Panc1 (cell line): Measurements from ENCODE around the gene COL23A1. TPM values are rescaled to one million over a fixed set of nuclear protein-coding genes. Genes with fewer than 3 reads are reported as not detected.

Experiments used
- ATAC-seq: fragments of 200-7000 bp; cut with Tn5 transposase; 2 replicates; pipeline ENCODE4 v1.9.1; 2020; ENCODE audit warnings: mild to moderate bottlenecking, moderate library complexity
- BruUV-seq: library from RNA; stranded (reverse); fragments of 400-500 nt; replicated peaks from 2 replicates; lab custom pipeline; 2021; lab: Mats Ljungman, UMichigan
- CTCF ChIA-PET: fragments of 300-600 bp; sonication (Branson Sonifier 250); formaldehyde crosslinking; loops from one replicate; lab custom pipeline; 2022; ENCODE audit warnings: antibody characterized with exemption; lab: Charles Lee
- POLR2A ChIA-PET: fragments of 300-600 bp; sonication (Branson Sonifier 250); formaldehyde crosslinking; loops from one replicate; lab custom pipeline; 2022; ENCODE audit warnings: antibody characterized with exemption; lab: Charles Lee
- DNase-seq: peaks from one replicate; pipeline ENCODE4 v3.0.0-alpha.2; 2010; ENCODE audit warnings: low read depth, low spot score
- H3K27ac ChIP-seq: 2 replicates; pipeline ENCODE4 v1.5.1; 2011; ENCODE audit warnings: mild to moderate bottlenecking, low read length, inconsistent platforms
- H3K27me3 ChIP-seq: fragments of 200-500 bp; sonication (Bioruptor generic); 2 replicates; pipeline ENCODE4 v1.6.0; 2014; ENCODE audit warnings: low read length, inconsistent platforms; ENCODE audit not compliant: control insufficient read depth, insufficient read depth
- H3K36me3 ChIP-seq: fragments of 200-500 bp; sonication (Bioruptor generic); 2 replicates; pipeline ENCODE4 v1.5.1; 2014; ENCODE audit warnings: inconsistent platforms, mild to moderate bottlenecking, low read length, moderate library complexity; ENCODE audit not compliant: control insufficient read depth, insufficient read depth
- H3K4me1 ChIP-seq: 2 replicates; pipeline ENCODE4 v1.5.1; 2011; ENCODE audit warnings: inconsistent platforms, mild to moderate bottlenecking, low read length, moderate library complexity; ENCODE audit not compliant: control insufficient read depth, insufficient read depth
- H3K4me3 ChIP-seq, 2 experiments: 2 replicates each; pipeline ENCODE4 v1.5.1; 2011 to 2012; ENCODE audit warnings: low read depth in 2 of 2, low read length in 2 of 2, mild to moderate bottlenecking in 2 of 2, inconsistent platforms in 1 of 2, moderate library complexity in 1 of 2
- H3K9me3 ChIP-seq: fragments of 200-500 bp; sonication (Bioruptor generic); 2 replicates; pipeline ENCODE4 v1.5.1; 2014; ENCODE audit warnings: low read depth, mild to moderate bottlenecking, inconsistent platforms, low read length, moderate library complexity; ENCODE audit not compliant: control insufficient read depth, insufficient read depth
- POLR2AphosphoS5 ChIP-seq: IDR thresholded peaks from 2 replicates; pipeline ENCODE4 v1.6.1; 2012; ENCODE audit warnings: mild to moderate bottlenecking, low read depth, low read length, moderate library complexity
- SIN3A ChIP-seq: IDR thresholded peaks from 2 replicates; pipeline ENCODE4 v1.6.1; 2012; ENCODE audit warnings: low read depth, mild to moderate bottlenecking, low read length, moderate library complexity, borderline replicate concordance; ENCODE audit not compliant: insufficient read depth
- TCF7L2 ChIP-seq: IDR thresholded peaks from 2 replicates; pipeline ENCODE4 v1.6.1; 2011; ENCODE audit warnings: mild to moderate bottlenecking, low read depth, low read length, inconsistent platforms
- in situ Hi-C: cut with HindIII; loops from 2 replicates; pipeline ENCODE4 v1.10.0; 2016; ENCODE audit warnings: low sequenced_read_pairs, low pct_unique_long_range_greater_than_20kb
- intact Hi-C: fragments of 100-400 bp; cut with micrococcal nuclease; formaldehyde crosslinking; loops from one replicate; pipeline ENCODE4 v1.10.0; 2022; ENCODE audit not compliant: unreplicated experiment
- total RNA-seq: library from RNA; stranded (reverse); gene quantifications from one replicate; pipeline ENCODE4 v1.2.1, GENCODE V29; 2021; ENCODE audit not compliant: unreplicated experiment
- TF ChIP-seq, protein P1 (sequence below): fragments of 450-650 bp; IDR thresholded peaks from 2 replicates; pipeline ENCODE4 v1.5.1; 2017; ENCODE audit warnings: mild to moderate bottlenecking
- TF ChIP-seq, protein P2 (sequence below), 2 experiments: IDR thresholded peaks; 2 replicates each; pipeline ENCODE4 v1.6.1; 2011 to 2012; ENCODE audit warnings: low read depth in 2 of 2, control low read depth in 1 of 2, low read length in 1 of 2, mild to moderate bottlenecking in 1 of 2, moderate library complexity in 1 of 2; ENCODE audit not compliant: insufficient read depth in 1 of 2

COL23A1 gene
- total RNA-seq, 1 experiment from 2014 or later = 0.05 TPM

DNA sequence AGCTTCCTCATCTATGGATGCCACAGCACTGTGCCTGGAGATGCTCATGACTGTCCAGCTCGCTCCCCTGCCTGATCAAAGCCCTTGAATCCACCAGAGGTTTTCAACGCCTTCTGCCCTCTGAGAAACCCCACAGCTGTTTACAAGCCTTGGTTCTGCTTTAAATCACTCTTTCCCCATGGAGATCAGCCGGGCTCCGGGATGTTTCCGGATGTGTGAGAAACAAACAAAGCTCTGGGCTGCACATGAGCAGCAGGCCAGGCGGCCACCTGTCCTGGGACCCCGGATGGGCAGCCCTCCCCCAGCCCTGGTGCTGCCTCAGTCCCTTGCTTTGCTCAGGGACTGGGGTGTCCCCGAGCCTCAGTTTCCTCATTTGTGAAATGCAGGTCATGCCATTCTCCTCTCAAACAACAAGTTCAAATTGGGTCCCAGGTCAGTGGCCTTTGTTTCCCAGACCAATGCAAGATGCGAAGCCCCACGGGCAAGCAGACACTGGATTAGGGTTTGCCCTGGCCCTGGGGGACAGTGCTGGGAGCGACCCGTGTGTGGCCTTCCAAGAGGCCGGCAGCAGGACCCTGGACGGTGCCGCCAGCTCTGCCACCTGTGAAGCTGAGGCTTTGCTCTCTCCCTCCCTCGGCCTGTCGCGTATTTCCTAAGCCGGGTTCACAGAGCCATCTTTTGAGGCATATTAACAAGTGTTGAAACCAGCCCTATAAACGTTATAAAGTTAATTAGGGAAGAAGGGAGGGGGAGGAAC, 315.2 kb downstream of the COL23A1 start:
- H3K27ac ChIP-seq = no peak overlapping the region
- TF ChIP-seq, protein P1, sequence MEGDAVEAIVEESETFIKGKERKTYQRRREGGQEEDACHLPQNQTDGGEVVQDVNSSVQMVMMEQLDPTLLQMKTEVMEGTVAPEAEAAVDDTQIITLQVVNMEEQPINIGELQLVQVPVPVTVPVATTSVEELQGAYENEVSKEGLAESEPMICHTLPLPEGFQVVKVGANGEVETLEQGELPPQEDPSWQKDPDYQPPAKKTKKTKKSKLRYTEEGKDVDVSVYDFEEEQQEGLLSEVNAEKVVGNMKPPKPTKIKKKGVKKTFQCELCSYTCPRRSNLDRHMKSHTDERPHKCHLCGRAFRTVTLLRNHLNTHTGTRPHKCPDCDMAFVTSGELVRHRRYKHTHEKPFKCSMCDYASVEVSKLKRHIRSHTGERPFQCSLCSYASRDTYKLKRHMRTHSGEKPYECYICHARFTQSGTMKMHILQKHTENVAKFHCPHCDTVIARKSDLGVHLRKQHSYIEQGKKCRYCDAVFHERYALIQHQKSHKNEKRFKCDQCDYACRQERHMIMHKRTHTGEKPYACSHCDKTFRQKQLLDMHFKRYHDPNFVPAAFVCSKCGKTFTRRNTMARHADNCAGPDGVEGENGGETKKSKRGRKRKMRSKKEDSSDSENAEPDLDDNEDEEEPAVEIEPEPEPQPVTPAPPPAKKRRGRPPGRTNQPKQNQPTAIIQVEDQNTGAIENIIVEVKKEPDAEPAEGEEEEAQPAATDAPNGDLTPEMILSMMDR = no peak
- no peak for TF ChIP-seq SIN3A
- TF ChIP-seq, protein P2, sequence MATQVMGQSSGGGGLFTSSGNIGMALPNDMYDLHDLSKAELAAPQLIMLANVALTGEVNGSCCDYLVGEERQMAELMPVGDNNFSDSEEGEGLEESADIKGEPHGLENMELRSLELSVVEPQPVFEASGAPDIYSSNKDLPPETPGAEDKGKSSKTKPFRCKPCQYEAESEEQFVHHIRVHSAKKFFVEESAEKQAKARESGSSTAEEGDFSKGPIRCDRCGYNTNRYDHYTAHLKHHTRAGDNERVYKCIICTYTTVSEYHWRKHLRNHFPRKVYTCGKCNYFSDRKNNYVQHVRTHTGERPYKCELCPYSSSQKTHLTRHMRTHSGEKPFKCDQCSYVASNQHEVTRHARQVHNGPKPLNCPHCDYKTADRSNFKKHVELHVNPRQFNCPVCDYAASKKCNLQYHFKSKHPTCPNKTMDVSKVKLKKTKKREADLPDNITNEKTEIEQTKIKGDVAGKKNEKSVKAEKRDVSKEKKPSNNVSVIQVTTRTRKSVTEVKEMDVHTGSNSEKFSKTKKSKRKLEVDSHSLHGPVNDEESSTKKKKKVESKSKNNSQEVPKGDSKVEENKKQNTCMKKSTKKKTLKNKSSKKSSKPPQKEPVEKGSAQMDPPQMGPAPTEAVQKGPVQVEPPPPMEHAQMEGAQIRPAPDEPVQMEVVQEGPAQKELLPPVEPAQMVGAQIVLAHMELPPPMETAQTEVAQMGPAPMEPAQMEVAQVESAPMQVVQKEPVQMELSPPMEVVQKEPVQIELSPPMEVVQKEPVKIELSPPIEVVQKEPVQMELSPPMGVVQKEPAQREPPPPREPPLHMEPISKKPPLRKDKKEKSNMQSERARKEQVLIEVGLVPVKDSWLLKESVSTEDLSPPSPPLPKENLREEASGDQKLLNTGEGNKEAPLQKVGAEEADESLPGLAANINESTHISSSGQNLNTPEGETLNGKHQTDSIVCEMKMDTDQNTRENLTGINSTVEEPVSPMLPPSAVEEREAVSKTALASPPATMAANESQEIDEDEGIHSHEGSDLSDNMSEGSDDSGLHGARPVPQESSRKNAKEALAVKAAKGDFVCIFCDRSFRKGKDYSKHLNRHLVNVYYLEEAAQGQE (IDR thresholded peaks at IDR 0.05; ENCODE audit: insufficient read depth in 1 of 2, low read depth in 2 of 2, low read length in 1 of 2) = no peak
- peaks cover 6% of the 10 kb centered on the region for H3K4me1 ChIP-seq
- no peak overlapping the region for H3K4me3 ChIP-seq
- CTCF ChIA-PET = interaction anchor here (1.0 kb wide), 1 partner anchor 349 kb away, joined by 3 read pairs; no protein-coding TSS in a partner anchor
- no peaks in the 10 kb centered on the region for H3K36me3 ChIP-seq
- intact Hi-C loops (no loop called here), in situ Hi-C loops (no loop called here)
- no peaks in the 10 kb centered on the region for H3K9me3 ChIP-seq
- DNase-seq (no peak), ATAC-seq (no peak)
- POLR2A ChIA-PET = no interaction called here
- no TSS peak for BruUV-seq
- no peaks in the 10 kb centered on the region for H3K27me3 ChIP-seq

DNA sequence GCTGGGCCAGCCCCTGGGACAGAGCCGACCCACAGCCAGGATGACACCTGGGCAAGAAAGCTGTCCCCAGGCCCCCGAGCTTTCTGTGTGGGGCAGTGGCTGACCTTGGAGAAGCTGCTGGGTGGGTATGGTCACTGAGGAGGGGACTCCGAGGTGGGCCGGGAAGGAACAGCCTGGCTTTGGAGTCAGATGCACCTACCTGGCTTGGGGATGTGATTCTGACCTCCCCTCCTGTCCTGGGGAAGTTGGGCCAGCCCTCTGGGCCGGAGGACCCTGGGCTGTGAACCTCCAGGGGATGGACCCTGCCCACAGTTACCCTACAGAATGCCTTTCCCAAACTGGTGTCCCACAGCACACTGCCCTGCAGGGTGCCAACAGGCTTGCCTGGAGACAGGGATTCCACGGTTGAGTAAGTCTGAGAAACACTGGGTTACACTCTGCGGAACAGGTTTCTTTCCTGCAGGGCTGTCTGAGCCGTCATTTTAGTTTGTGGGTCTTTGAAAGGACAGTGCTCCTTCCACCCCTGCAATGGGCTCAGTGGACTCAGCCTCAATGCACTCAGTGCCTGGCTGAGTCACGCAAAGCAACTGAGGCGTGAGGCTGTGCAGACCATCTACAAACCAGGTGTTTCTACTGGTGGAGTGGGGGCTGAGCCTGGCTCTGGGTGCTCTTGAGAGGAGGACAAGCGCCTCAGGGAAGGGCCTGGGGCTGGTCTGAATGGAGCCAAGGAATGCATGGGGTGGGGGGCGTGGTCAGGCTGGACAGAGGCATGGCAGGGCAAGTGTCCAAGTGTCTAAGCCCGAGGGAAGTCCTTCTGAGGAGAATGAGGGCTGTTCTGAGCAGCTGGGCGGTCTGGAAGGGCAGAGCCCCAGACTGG, 316.3 kb downstream of the COL23A1 start:
- no peaks in the 10 kb centered on the region for H3K9me3 ChIP-seq
- H3K27me3 ChIP-seq = no peaks in the 10 kb centered on the region
- no peaks in the 10 kb centered on the region for H3K36me3 ChIP-seq
- in situ Hi-C loops (no loop called here), intact Hi-C loops (no loop called here)
- ChIA-PET POLR2A (no interaction called here), CTCF (interaction anchor here (1.0 kb wide), 1 partner anchor 350 kb away, joined by 3 read pairs; no protein-coding TSS in a partner anchor)
- no TSS peak for BruUV-seq
- DNase-seq (no peak), ATAC-seq (no peak)
- H3K4me1 ChIP-seq = no peaks in the 10 kb centered on the region; the same call in 1 of the 2 replicates
- TF ChIP-seq POLR2AphosphoS5 = no peak
- TF ChIP-seq, protein P1 = no peak
- TF ChIP-seq SIN3A = no peak
- TF ChIP-seq, protein P2 (IDR thresholded peaks at IDR 0.05; ENCODE audit: insufficient read depth in 1 of 2, low read depth in 2 of 2, low read length in 1 of 2) = peak in 1 of 2 experiments; percentile 53; a peak in 1 of 4 replicates
- TF ChIP-seq TCF7L2 = no peak
- no peak overlapping the region for H3K4me3 ChIP-seq
- no peak overlapping the region for H3K27ac ChIP-seq
